Limb (tissue), 2 donors: ENCODE data around the gene TMUB1.

Source experiments
- DNase-seq, 2 donors: peaks; one replicate each; pipeline ENCODE4 v3.0.0-alpha.2; 2016; ENCODE audit errors: extremely low spot score in 2 of 2

TMUB1 gene

DNA sequence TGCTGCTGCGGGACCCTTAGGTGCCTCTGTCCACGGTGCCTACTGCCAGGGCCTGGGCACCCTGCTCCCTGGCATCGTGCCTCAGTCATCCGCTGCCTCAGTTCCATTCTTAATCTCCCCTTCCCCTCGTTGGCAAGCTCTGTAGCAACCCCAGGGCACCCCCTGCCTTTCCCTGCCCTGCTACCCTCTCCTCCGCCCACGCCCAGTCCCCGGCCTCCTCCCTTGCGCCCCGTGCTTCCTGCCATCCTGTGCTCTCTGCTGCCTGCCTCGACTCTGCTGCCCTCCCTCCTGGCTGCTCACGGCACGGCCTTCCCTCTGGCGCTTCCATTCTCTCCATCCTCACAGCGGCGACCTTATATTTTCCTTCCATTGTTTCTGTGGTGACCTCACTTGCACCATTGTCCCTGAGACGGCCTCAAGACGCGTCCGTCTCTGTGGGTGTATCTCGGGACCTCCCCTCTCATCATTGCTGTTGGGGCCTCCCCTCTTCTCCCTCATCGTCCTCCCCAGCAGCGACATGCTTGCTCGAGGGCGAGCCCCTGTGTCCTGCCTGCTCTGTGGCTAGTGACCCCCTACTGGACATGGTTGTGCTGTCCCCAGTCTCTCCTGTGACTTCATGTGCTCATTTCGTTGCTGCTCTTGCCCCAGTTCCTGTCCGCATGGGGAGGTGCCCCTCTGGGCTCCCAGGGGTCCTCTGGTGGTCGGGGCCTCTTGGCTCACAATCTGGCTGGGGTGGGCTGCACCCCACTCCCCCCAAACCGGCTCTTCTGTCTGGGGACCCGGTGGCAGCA, 38.3 kb upstream of the TMUB1 start:
- no peak for DNase-seq

DNA sequence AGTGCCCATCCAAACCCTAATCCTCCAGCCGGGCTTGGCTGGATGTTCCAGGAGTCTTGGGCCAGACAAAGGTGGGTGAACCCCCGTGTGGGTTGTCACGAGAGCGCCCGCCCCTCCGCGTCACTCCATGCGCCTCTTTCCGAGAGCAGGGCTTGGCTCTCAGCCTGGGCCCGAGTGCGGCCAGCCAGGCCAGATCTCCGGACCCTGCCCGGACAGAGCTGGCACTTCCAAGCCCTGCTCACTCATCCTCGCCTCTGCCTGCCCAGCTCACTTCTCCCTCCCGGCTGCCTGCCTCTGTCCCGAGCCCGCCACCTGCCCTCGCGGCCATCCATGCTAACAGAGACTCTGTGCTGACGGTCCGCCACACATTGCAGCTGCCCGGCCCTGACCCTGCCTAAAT, 37.6 kb upstream of the TMUB1 start:
- no peak for DNase-seq

GRCh38 chr7:151119902-151120301, 36.6 kb upstream of the TMUB1 start:
- DNase-seq: no peak

DNA sequence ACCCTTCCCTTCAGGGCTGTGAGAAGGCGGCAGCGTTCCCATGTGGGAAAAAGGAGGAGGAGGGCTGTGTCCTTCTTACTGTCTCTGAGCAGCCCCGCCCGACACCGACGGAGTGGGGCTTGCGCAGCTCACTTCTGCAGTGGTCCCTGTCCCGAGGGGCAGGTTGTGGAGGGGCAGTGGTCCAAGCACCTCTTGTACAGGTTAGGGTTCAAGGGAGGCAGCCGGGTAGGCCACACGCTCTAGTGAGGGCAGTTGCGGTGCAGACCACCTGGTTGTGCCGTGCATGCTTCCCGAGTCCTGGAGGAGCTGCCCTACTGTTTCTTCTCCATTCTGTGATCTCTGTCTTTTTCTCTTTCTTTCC, 35.7 kb upstream of the TMUB1 start:
- DNase-seq: no peak

GRCh38 chr7:151118108-151119054, 35.1 kb upstream of the TMUB1 start:
- DNase-seq: no peak

- no peak for DNase-seq
Measured at GRCh38 chr7:151117565-151117964, 34.3 kb upstream of the TMUB1 start.

DNA sequence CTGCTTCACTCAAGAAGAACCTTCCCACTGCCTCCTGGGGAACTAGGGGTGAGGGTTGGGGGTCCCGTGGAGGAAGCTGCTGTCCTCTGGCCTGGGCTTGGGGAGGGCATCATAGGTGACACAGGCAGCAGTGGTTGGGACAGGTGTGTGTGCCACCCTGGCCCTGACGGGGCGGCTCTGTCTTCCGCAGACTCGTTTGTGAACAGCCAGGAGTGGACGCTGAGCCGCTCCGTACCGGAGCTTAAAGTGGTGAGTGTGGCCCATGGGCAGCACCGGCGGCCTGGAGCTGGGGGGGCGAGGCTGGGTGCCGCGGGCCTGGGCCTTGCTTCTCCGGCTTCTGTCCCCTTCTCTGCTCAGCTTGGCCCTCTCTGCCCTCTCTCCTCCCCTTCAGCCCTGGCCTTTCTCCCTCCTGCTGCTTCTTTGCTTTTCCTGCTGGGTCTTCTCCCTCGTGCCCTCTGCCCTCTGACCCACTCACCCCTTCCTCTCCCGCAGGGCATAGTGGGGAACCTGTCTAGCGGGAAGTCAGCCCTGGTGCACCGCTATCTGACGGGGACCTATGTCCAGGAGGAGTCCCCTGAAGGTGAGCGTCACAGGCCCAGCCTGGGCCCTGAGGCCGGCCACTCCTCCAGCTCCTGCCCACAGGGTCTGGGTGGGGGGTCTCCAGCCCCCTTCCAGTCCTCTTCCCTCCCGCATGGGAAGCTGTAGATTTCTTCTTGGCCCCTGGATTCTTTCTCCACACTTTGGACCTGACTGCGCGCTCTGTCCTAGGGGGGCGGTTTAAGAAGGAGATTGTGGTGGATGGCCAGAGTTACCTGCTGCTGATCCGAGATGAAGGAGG, 33.5 kb upstream of the TMUB1 start:
- DNase-seq: no peak

DNA sequence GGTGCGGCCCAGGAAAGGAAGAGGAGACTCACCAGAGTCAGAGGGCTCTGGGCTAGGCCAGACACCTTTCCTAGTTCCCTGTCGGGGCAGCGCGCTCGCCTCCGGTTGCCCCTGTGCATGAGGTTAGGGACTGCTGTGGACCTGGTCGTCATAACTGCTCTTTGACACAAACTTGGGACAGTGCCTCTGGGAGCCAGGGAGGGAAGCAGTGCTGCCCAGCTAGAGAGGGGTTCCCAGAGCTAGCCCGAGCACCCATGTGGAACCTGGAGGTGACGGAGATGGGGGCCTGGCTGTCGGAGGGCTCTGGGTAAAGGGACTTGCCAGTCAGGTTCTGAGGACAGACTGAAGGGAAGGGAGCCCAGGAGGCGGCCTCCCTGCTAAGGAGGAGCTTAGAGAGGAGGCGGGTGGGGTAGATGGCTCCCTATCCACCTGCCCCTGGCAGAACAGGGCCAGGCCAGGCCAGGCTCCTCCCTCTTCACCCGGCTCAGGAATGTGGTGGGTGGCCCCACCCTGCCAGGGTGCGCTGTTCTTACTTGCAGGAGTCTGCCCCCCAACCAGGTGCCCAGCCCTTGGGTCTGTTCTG, 32.6 kb upstream of the TMUB1 start:
- DNase-seq: no peak

DNA sequence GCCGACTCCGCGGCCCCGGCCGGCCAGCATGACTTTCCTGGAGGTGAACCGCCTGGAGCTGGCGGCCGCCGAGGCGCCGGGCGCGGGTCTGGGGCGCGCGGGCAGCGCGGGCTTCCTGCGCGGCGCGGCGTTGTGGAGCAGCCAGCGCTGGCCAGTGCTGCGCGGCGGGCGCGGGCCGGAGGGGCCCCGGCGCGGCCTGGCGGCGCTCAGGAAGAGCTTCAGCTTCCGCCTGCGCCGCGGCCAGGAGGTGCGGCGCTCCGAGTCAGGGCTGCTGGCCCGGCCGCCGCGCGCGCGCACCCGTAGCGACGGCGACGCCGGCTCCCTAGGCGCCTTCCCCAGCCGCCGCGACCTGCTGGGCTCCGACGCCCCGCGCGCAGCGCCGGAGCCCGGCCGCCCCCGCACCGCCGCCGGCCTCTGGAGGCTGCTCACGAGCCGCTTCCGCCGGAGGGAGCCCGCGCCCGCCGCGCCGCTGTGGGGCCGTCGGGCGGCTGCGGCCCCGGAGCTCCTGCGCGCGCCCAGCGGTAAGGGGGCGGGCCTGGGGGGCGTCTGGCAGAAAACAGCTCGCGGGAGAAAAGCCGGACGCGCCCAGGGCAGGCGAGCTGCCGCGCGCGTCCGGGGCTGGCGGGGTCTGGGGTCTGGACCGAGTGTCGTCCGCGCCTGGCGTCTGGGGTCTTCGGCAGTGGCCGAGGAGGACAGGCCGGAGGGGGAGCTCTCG, 32.0 kb upstream of the TMUB1 start:
- peak in 1 of 2 donors; percentile 59 for DNase-seq

GRCh38 chr7:151114151-151115090, 31.1 kb upstream of the TMUB1 start:
- DNase-seq: peak in 1 of 2 donors; percentile 52

GRCh38 chr7:151113344-151114150, 30.3 kb upstream of the TMUB1 start:
- DNase-seq: no peak

DNA sequence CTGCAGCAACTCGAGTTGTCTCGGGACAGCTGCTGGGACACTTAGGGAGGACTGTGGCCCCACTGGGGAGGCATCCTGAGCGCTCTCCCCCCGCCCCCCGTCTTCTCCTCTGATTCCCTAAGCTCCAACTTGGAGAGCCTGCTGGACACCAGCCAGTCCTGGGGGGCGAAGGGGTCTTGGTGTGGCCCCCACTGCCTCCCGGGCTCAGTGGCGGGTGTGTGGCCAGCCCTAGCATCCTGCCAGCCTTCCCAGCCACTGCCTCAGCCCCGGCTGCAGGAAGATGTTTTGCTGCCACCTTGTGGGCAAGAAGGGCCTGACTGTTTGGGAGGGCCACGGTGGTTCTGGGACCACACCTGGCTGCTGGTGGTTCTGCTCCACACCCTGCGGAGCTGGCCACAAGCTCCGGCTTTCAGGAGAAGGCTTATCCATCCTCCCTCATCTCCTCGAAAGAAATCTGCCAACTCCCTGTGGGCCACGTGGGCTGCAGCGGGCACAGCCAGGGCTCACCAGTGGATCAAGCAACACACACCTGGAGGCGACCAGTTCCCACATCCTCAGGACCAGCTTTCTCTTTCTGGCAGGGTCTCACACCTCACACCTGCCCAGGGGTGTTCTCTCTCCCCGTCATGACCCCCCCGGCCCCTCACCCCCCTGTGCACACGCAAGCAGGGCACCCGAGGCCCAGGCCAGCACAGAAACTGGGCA, 27.8 kb upstream of the TMUB1 start:
- peak; percentile 69 to 84 for DNase-seq

- no peak for DNase-seq
Measured at GRCh38 chr7:151110236-151110940, 27.1 kb upstream of the TMUB1 start.

DNA sequence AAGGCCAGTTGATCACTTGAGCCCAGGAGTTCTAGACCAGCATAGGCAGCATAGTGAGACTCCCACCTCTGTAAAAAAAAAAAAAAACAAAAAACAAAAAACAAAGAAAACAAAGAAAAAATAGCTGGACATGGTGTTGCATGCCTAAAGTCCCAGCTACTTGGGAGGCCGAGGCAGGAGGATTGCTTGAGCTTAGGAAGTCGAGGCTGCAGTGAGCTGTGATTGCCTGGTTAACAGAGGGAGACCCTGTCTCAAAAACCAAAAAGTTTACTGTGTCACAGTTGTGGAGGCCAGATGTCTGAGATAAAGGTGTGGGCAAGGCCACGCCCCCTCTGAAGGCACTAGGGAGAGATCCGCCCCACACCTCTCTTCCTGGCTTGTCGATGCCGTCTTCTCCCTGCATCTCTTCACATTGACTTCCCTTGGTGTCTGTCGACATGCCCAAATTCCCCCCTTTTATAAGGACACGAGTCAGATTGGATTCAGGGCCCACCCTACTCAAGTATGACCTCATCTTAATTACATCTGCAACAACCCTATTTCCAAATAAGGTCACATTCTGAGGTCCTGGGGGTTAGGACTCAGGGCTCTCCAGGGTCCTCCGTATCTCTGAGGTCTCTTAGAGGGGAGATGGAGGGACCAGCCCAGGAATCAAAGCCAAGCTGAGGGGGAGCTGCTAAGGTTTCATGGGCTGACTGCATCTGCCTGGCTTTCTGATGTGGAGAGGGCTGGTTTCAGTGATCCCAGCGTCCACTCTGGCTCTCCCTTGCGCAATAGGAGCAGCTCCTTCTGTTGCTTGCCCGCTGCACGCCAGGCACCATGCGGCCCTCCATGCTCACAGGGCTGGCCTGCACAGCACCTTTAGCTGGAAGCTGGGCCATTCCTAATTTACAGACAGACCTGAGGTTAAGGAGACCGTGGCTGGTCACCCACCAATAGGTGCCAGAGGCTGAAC, 26.1 kb upstream of the TMUB1 start:
- DNase-seq: no peak

DNA sequence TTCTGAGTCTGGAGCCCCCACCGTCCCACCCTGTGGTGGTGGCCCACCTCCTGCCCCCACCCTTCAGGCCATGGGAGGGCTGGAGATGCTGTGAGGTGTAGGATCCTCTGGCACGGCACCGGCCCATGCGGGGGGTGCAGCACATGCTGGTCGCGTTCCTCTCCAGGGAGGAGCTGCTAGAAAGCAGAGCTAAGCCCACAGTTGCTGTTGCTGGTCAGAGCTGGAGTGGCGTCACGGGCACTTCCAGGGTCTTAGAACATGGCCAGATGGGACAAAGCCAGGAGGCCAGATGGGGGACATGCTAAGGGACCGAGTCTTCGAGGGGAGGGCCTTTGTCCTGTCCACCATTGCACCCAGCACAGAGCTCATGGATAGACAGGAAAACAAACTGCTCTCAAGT, 24.6 kb upstream of the TMUB1 start:
- DNase-seq: no peak
